ENCODE measurements around the gene TIMM9. TPM values are rescaled to one million over a fixed set of nuclear protein-coding genes. Genes with fewer than 3 reads are reported as not detected.

TIMM9 gene
- total RNA-seq, 1 experiment from 2014 or later, result 71.7 TPM

DNA sequence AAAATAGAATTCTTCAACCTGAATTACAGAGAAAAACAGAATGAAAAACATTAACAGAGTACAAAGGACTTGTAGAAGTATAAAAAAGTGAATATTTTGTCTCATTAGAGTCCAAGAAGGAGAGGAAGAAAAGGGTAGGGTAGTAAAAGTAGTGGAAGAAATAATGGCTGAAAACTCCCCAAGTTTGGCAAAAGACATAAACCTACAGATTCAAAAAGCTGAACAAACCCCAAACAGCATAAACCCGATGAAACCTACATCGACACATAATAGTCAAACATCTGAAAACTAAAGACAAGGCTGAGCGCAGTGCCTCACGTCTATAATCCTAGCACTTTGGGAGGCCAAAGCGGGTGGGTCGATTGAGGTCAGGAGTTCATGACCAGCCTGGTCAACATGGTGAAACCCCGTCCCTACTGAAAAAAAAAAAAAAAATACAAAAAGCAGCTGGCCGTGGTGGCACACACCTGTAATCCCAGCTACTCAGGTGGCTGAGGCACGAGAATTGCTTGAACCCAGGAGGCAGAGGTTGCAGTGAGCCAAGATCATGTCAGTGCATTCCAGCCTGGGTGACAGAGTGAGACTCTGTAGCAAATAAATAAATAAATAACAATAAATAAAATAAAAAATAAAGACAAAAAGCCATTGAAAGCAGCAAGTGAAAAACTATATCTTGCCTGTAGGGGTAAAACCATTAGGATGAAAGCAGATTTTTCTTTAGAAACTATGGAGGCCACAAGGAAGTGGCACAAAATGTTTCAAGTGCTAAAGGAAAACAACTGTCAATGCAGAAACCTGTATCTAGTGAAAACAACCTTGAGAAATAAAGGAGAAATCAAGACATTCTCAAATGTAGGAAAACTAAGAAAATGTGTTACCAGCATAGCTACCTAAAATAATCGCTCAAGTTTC, 11.4 kb downstream of the TIMM9 start:
- Histone ChIP-seq H3K79me2 (ENCODE audit: low read length) (peaks cover 52% of the 10 kb centered on the region), H3K9me2 (replicated peaks; ENCODE audit: insufficient read depth, low read length) (no peaks in the 10 kb centered on the region), H3K27me3 (ENCODE audit: low read length) (no peaks in the 10 kb centered on the region), H3K9ac (ENCODE audit: low read length) (no peak overlapping the region), H2AFZ (ENCODE audit: low read length) (no peak overlapping the region), H3K4me1 (ENCODE audit: low read length) (no peaks in the 10 kb centered on the region), H3K4me3 (ENCODE audit: low read length) (no peak overlapping the region), H3K4me2 (ENCODE audit: low read depth, low read length, poor library complexity, severe bottlenecking) (no peak overlapping the region), H4K20me1 (ENCODE audit: insufficient read depth, low read depth, low read length) (no peaks in the 10 kb centered on the region), H3K9me3 (ENCODE audit: low read length) (no peaks in the 10 kb centered on the region), H3K27ac (ENCODE audit: low read length) (no peak overlapping the region), H3K36me3 (ENCODE audit: insufficient read depth, low read length) (peaks cover 49% of the 10 kb centered on the region)
- no peak for DNase-seq

DNA sequence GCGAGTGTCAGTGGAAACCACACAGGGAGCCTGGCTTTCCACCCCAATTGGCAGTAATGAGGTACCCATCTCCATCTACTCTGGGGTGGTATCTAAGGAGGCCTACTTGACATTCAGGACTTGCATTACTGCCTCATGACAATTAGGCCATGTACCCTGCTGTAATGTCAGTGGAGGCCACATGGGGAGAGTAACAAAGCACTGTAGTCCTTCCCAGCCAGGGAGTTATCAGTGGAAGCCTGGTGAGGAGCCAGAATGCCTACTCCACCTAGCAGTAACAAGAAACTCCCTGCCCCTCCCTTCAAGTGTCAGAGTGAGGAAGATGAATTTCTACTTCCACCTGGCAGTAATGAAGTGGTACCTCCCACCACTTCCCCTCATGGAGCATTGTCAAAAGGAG, 12.5 kb downstream of the TIMM9 start:
- no peak for DNase-seq

DNA sequence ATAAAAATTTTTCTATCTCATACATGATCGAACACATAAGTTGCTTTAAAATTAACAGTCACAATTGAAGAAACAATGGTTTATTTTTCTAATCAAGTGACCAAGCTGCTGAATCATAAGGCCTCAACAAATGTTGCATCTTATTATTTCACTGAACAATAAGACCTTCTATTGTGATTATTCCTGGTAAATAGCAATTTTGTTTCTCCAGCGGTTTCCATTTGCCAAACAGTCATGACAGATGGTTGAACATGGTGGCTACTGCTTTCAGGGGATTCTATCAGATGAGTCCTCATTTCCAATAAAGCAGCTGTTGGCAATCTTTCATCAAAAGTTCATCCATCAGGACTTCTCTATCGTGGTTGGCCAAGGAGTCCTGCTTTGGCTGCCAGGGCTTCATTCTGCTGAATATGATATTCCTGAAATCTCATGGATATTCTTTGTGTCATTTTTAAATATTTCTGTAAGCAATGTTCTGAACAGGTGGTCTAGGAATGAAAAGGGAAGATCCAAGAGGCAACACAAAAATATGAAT, 18.6 kb downstream of the TIMM9 start:
- no peak overlapping the region for H3K4me2 ChIP-seq (ENCODE audit: low read depth, low read length, poor library complexity, severe bottlenecking)
- no peak overlapping the region for H3K9ac ChIP-seq (ENCODE audit: low read length)
- H3K9me2 ChIP-seq (replicated peaks; ENCODE audit: insufficient read depth, low read length), result no peaks in the 10 kb centered on the region
- no peak overlapping the region for H2AFZ ChIP-seq (ENCODE audit: low read length)
- H3K4me1 ChIP-seq (ENCODE audit: low read length), result peaks cover 10% of the 10 kb centered on the region
- H3K27me3 ChIP-seq (ENCODE audit: low read length), result no peaks in the 10 kb centered on the region
- no peaks in the 10 kb centered on the region for H4K20me1 ChIP-seq (ENCODE audit: insufficient read depth, low read depth, low read length)
- H3K36me3 ChIP-seq (ENCODE audit: insufficient read depth, low read length), result peaks cover 54% of the 10 kb centered on the region; the same call in 1 of the 2 replicates
- H3K27ac ChIP-seq (ENCODE audit: low read length), result no peak overlapping the region
- peaks cover 11% of the 10 kb centered on the region for H3K79me2 ChIP-seq (ENCODE audit: low read length)
- H3K9me3 ChIP-seq (ENCODE audit: low read length), result no peaks in the 10 kb centered on the region
- no peak overlapping the region for H3K4me3 ChIP-seq (ENCODE audit: low read length)
- no peak for DNase-seq

More for the DNA sequence above, 12.5 kb downstream of the TIMM9 start:
- Histone ChIP-seq H2AFZ (ENCODE audit: low read length) (no peak overlapping the region), H3K36me3 (ENCODE audit: insufficient read depth, low read length) (peaks cover 57% of the 10 kb centered on the region), H3K27ac (ENCODE audit: low read length) (no peak overlapping the region), H3K4me1 (ENCODE audit: low read length) (no peaks in the 10 kb centered on the region), H3K9me3 (ENCODE audit: low read length) (no peaks in the 10 kb centered on the region), H3K27me3 (ENCODE audit: low read length) (no peaks in the 10 kb centered on the region), H3K9me2 (replicated peaks; ENCODE audit: insufficient read depth, low read length) (no peaks in the 10 kb centered on the region), H3K79me2 (ENCODE audit: low read length) (peaks cover 48% of the 10 kb centered on the region), H4K20me1 (ENCODE audit: insufficient read depth, low read depth, low read length) (no peaks in the 10 kb centered on the region), H3K4me2 (ENCODE audit: low read depth, low read length, poor library complexity, severe bottlenecking) (no peak overlapping the region), H3K4me3 (ENCODE audit: low read length) (no peak overlapping the region), H3K9ac (ENCODE audit: low read length) (no peak overlapping the region)

DNA sequence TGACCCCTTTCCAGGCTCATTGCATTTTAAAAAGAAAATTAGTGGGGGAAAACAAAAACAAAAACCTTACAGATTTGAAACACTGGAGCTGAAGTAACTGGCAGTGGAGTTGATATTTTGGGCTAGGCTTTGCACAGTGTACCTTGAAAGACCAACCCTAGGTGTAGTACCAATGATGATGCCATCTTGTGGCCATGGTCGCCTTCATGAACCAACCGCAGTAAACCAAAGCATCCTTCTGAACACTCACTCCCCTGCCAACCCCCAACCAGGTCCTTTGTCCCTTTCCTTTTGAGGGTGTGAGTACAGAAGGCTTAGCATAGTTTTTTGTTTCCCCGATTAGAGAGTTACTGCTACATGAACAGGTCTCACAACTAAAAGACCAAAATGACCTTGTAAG, 25.7 kb downstream of the TIMM9 start:
- no peak overlapping the region for H2AFZ ChIP-seq (ENCODE audit: low read length)
- no peaks in the 10 kb centered on the region for H3K9me2 ChIP-seq (replicated peaks; ENCODE audit: insufficient read depth, low read length)
- H3K9me3 ChIP-seq (ENCODE audit: low read length), result no peaks in the 10 kb centered on the region
- H4K20me1 ChIP-seq (ENCODE audit: insufficient read depth, low read depth, low read length), result no peaks in the 10 kb centered on the region
- H3K27me3 ChIP-seq (ENCODE audit: low read length), result no peaks in the 10 kb centered on the region
- peaks cover 22% of the 10 kb centered on the region for H3K4me1 ChIP-seq (ENCODE audit: low read length)
- H3K36me3 ChIP-seq (ENCODE audit: insufficient read depth, low read length), result peaks cover 10% of the 10 kb centered on the region; the same call in 1 of the 2 replicates
- H3K9ac ChIP-seq (ENCODE audit: low read length), result no peak overlapping the region
- no peak overlapping the region for H3K27ac ChIP-seq (ENCODE audit: low read length)
- H3K79me2 ChIP-seq (ENCODE audit: low read length), result 0 out of 2 replicates have a peak, but pooled peaks cover 4% of the 10 kb centered on the region
- H3K4me2 ChIP-seq (ENCODE audit: low read depth, low read length, poor library complexity, severe bottlenecking), result no peak overlapping the region
- no peak for DNase-seq
- no peak overlapping the region for H3K4me3 ChIP-seq (ENCODE audit: low read length)

DNA sequence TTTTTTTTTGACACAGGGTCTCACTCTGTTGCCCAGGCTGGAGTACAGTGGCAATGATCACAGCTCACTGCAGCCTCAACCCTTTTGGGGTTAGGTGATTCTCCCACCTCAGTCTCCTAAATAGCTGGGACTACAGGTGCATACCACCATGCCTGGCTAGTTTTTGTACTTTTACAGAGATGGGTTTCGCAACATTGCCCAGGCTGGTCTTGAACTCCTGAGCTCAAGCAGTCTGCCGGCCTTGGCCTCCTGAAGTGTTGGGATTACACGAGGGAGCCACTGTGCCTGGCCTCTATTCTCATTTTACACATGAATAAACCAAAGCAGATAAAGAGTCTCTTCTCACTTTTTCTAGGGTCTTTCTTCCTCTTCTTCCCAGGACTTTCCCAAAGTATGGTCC, 28.4 kb downstream of the TIMM9 start:
- H4K20me1 ChIP-seq (ENCODE audit: insufficient read depth, low read depth, low read length), result no peaks in the 10 kb centered on the region
- H3K9me3 ChIP-seq (ENCODE audit: low read length), result no peaks in the 10 kb centered on the region
- no peak overlapping the region for H3K4me2 ChIP-seq (ENCODE audit: low read depth, low read length, poor library complexity, severe bottlenecking)
- DNase-seq, result no peak
- 0 out of 2 replicates have a peak, but pooled peaks cover 4% of the 10 kb centered on the region for H3K79me2 ChIP-seq (ENCODE audit: low read length)
- H3K9me2 ChIP-seq (replicated peaks; ENCODE audit: insufficient read depth, low read length), result no peaks in the 10 kb centered on the region
- H3K4me1 ChIP-seq (ENCODE audit: low read length), result peaks cover 27% of the 10 kb centered on the region
- no peak overlapping the region for H3K27ac ChIP-seq (ENCODE audit: low read length)
- no peak overlapping the region for H3K4me3 ChIP-seq (ENCODE audit: low read length)
- H2AFZ ChIP-seq (ENCODE audit: low read length), result no peak overlapping the region
- no peaks in the 10 kb centered on the region for H3K27me3 ChIP-seq (ENCODE audit: low read length)
- no peaks in the 10 kb centered on the region for H3K36me3 ChIP-seq (ENCODE audit: insufficient read depth, low read length)
- H3K9ac ChIP-seq (ENCODE audit: low read length), result no peak overlapping the region

DNA sequence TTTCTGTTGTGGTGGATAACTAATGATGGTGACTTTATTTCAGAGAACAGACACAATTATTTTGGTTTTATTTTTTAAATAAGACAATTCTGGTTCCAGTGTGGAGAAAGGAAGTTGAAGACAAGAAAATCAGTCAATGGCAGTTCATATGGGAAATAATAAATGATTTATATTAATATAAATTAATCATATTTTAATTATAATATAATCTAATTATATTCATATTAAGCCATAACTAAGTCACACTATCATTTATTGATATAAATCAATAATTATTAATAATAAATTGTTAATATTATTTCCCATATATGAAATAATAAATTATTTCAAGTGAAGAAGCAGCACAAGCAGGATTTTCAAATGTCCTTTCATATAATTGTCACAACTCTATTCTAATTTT, 28.8 kb downstream of the TIMM9 start:
- H3K4me1 ChIP-seq (ENCODE audit: low read length), result peaks cover 27% of the 10 kb centered on the region
- no peaks in the 10 kb centered on the region for H3K27me3 ChIP-seq (ENCODE audit: low read length)
- H4K20me1 ChIP-seq (ENCODE audit: insufficient read depth, low read depth, low read length), result no peaks in the 10 kb centered on the region
- no peak overlapping the region for H3K27ac ChIP-seq (ENCODE audit: low read length)
- no peak overlapping the region for H3K9ac ChIP-seq (ENCODE audit: low read length)
- no peak for DNase-seq
- H3K4me2 ChIP-seq (ENCODE audit: low read depth, low read length, poor library complexity, severe bottlenecking), result no peak overlapping the region
- no peak overlapping the region for H3K4me3 ChIP-seq (ENCODE audit: low read length)
- no peaks in the 10 kb centered on the region for H3K36me3 ChIP-seq (ENCODE audit: insufficient read depth, low read length)
- H2AFZ ChIP-seq (ENCODE audit: low read length), result no peak overlapping the region
- H3K9me3 ChIP-seq (ENCODE audit: low read length), result no peaks in the 10 kb centered on the region
- 0 out of 2 replicates have a peak, but pooled peaks cover 4% of the 10 kb centered on the region for H3K79me2 ChIP-seq (ENCODE audit: low read length)
- H3K9me2 ChIP-seq (replicated peaks; ENCODE audit: insufficient read depth, low read length), result no peaks in the 10 kb centered on the region

DNA sequence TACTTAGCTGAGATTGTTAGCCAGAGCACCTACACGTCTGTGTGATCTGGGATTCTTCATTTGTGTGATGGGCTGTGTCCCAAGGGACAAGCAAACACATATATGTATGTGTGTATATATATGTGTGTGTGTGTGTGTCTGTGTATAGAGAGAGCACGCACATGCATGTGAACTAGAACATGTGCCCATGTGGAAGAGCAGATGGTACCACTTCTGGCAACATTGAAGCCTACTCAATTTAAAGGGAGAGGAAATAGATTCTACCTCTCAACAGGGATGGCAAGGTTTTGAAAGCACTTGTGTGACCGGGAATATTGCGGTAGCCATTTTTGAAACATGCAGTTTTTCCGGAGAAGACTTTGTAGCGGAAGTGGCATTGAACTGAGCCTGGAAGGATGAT, 30.2 kb downstream of the TIMM9 start:
- H3K9ac ChIP-seq (ENCODE audit: low read length), result no peak overlapping the region
- H3K9me2 ChIP-seq (replicated peaks; ENCODE audit: insufficient read depth, low read length), result no peaks in the 10 kb centered on the region
- peaks cover 27% of the 10 kb centered on the region for H3K4me1 ChIP-seq (ENCODE audit: low read length)
- H3K27ac ChIP-seq (ENCODE audit: low read length), result no peak overlapping the region
- peak overlapping the region; percentile 84 for H3K4me2 ChIP-seq (ENCODE audit: low read depth, low read length, poor library complexity, severe bottlenecking)
- no peaks in the 10 kb centered on the region for H4K20me1 ChIP-seq (ENCODE audit: insufficient read depth, low read depth, low read length)
- H3K79me2 ChIP-seq (ENCODE audit: low read length), result 0 out of 2 replicates have a peak, but pooled peaks cover 4% of the 10 kb centered on the region
- H3K27me3 ChIP-seq (ENCODE audit: low read length), result no peaks in the 10 kb centered on the region
- H3K36me3 ChIP-seq (ENCODE audit: insufficient read depth, low read length), result no peaks in the 10 kb centered on the region
- H2AFZ ChIP-seq (ENCODE audit: low read length), result no peak overlapping the region
- H3K9me3 ChIP-seq (ENCODE audit: low read length), result no peaks in the 10 kb centered on the region
- 0 out of 2 replicates have a peak overlapping the region, but pooled peaks have one; percentile 74 for H3K4me3 ChIP-seq (ENCODE audit: low read length)
- no peak for DNase-seq
